ENCODE measurements around the gene PRKCA.

DNA sequence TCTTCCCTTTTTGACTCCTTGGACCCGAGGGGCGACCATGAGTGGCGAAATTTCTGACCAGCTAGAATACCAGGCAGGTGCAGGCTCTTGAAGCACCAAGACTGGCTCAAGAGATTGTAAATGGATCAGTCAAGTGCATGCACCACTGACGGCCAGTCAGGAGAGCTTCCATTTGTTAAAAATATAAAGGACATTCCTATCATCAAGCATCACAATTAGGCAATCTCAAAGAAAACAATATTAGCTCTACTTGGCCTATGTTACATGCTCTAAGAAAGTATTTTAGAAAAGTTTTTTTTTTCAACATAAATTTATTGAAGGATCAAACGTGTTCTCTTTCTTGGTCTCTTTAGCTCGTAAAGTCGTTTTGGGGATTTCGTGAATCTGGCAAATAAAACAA, 1.5 kb upstream of the PRKCA start:
- TF ChIP-seq GATA3 (IDR thresholded peaks at IDR 0.05; ENCODE audit: low read depth, low read length) (no peak), GATA2 (IDR thresholded peaks at IDR 0.05; ENCODE audit: low read depth, low read length) (no peak)

Measured in SH-SY5Y (cell line).